ENCODE results near the gene MGAT4C. TPM values are rescaled to one million over a fixed set of nuclear protein-coding genes. Genes with fewer than 3 reads are reported as not detected.

The MGAT4C gene
- total and polyA plus RNA-seq, 2 experiments from 2014 or later = 4.5 to 4.7 TPM

DNA sequence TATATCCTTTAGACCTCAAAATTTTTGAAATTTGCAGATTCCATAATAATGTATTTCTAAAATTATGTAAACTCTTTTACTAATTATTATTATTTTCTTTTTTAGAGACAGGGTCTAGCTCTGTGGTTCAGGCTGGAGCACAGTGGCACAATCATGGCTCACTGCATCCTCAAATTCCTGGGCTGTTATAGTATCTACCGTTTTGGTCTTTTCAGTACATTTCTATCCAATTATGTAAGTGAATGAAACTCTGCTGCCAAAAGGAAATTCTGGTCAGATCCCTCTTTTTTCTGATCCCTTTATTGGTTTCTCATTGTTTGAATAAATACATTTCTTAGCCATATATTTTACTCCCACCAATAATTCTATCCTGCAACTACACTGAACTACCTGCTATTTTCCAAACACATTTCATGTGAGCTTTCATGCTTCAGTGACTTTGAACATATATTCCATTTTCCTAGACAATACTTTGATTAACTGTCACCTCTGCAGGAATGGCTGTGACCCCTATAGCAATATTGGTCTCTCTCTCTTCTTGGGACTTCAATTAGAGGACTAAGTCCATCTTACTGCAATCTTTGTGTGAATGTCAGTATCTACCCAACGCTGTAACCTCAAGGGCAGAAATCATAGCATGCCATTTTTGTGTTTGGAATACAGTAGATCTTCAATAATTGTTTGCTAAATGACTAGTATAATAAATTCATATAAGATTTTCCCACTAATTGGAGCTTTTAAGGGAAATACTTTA lies 198.9 kb downstream of the MGAT4C start:
- Histone ChIP-seq H2AFZ (no peak overlapping the region), H3K79me2 (replicated peaks; ENCODE audit: insufficient read depth) (no peaks in the 10 kb centered on the region), H3K9me2 (ENCODE audit: insufficient read depth) (no peaks in the 10 kb centered on the region), H3F3A (replicated peaks; ENCODE audit: low read depth) (no peaks in the 10 kb centered on the region), H3K4me3 (no peak overlapping the region), H3K36me3 (ENCODE audit: insufficient read depth) (no peaks in the 10 kb centered on the region), H3K27me3 (ENCODE audit: insufficient read depth) (no peaks in the 10 kb centered on the region), H3K4me1 (ENCODE audit: insufficient read depth) (no peaks in the 10 kb centered on the region), H4K20me1 (replicated peaks; ENCODE audit: insufficient read depth) (no peaks in the 10 kb centered on the region), H3K4me2 (no peak overlapping the region), H3K27ac (ENCODE audit: low read depth) (no peak overlapping the region)
- no peak overlapping the region for H3K4me3 Mint-ChIP-seq
- H3K27me3 Mint-ChIP-seq (ENCODE audit: insufficient read depth, low read depth, poor library complexity) = no peaks in the 10 kb centered on the region
- TF ChIP-seq POLR2AphosphoS5 (IDR thresholded peaks at IDR 0.05; ENCODE audit: low read depth) (no peak), JUNB (IDR thresholded peaks at IDR 0.05; ENCODE audit: unreplicated experiment) (no peak), ZNF462 (CRISPR knock-in tag; IDR thresholded peaks at IDR 0.05) (no peak), CTCF (conservative IDR thresholded peaks at IDR 0.05; ENCODE audit: low read depth in 2 of 2) (no peak), NANOG (IDR thresholded peaks at IDR 0.05; ENCODE audit: borderline replicate concordance) (no peak), STAT1 (IDR thresholded peaks at IDR 0.05; ENCODE audit: unreplicated experiment) (no peak), REST (IDR thresholded peaks at IDR 0.05; ENCODE audit: unreplicated experiment) (no peak)
- TF ChIP-seq, protein P1, sequence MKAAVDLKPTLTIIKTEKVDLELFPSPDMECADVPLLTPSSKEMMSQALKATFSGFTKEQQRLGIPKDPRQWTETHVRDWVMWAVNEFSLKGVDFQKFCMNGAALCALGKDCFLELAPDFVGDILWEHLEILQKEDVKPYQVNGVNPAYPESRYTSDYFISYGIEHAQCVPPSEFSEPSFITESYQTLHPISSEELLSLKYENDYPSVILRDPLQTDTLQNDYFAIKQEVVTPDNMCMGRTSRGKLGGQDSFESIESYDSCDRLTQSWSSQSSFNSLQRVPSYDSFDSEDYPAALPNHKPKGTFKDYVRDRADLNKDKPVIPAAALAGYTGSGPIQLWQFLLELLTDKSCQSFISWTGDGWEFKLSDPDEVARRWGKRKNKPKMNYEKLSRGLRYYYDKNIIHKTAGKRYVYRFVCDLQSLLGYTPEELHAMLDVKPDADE (IDR thresholded peaks at IDR 0.05) = no peak
- peaks cover 17% of the 10 kb centered on the region for H3K36me3 Mint-ChIP-seq (ENCODE audit: low read depth)
- no peak for ATAC-seq
- DNase-seq (ENCODE audit: low spot score) = no peak
- no peak overlapping the region for H3K27ac Mint-ChIP-seq
- no peaks in the 10 kb centered on the region for H3K4me1 Mint-ChIP-seq
- peaks cover 15% of the 10 kb centered on the region for H3K9me3 Mint-ChIP-seq

Measured in GM23338 (cell line).